A549 (cell line): Measurements from ENCODE around the gene NRG3. TPM values are rescaled to one million over a fixed set of nuclear protein-coding genes. Genes with fewer than 3 reads are reported as not detected.

Source experiments
- ATAC-seq, 2 experiments: fragments of 200-7000 bp in 1 of 2; fragments of >200 bp in 1 of 2; cut with Nextera tagmentation in 1 of 2; cut with Tn5 transposase in 1 of 2; 3 replicates each; pipeline versions ENCODE4 v1.8.0 to v1.9.1; 2018 to 2020; ENCODE audit warnings: mild to moderate bottlenecking in 1 of 2, moderate library complexity in 1 of 2
- CTCF ChIA-PET: fragments of 300-600 bp; sonication (Branson Sonifier 250); formaldehyde crosslinking; extraction: SDS; loops from one replicate; lab custom pipeline; 2021; ENCODE audit warnings: antibody characterized with exemption, inconsistent platforms; lab: Yijun Ruan, JAX
- POLR2A ChIA-PET: fragments of 350-600 bp; formaldehyde crosslinking; extraction: SDS; loops from one replicate; lab custom pipeline; 2021; ENCODE audit warnings: antibody characterized with exemption, inconsistent platforms; lab: Yijun Ruan, JAX
- DNase-seq, 2 experiments: peaks; one replicate each; pipeline versions ENCODE4 v3.0.0 to v3.0.0-alpha.2; 2011 to 2016; ENCODE audit warnings: low read depth in 1 of 2, low spot score in 1 of 2
- FAIRE-seq: peaks from 2 replicates; lab custom pipeline; 2011; peaks lifted over from hg19 to GRCh38; lab: Jason Lieb, UNC
- H3K27ac ChIP-seq, 2 experiments: fragments of >200 bp; sonication (Bioruptor Twin); formaldehyde crosslinking; 3 replicates each; pipeline ENCODE4 v1.5.1; 2016 to 2017
- H3K4me1 ChIP-seq: fragments of >200 bp; sonication (Bioruptor Twin); formaldehyde crosslinking; 3 replicates; pipeline ENCODE4 v1.6.1; 2016
- H3K4me2 ChIP-seq: fragments of >200 bp; sonication (Bioruptor Twin); formaldehyde crosslinking; 3 replicates; pipeline ENCODE4 v1.6.1; 2016
- H3K4me3 ChIP-seq: fragments of >200 bp; sonication (Bioruptor Twin); formaldehyde crosslinking; 3 replicates; pipeline ENCODE4 v1.5.1; 2016
- H3K9me3 ChIP-seq: fragments of >200 bp; sonication (Bioruptor Twin); formaldehyde crosslinking; 3 replicates; pipeline ENCODE4 v1.6.1; 2016
- BHLHE40 ChIP-seq: IDR thresholded peaks from 2 replicates; pipeline ENCODE4 v1.6.1; 2012; ENCODE audit warnings: low read depth, low read length, inconsistent platforms
- CBX8 ChIP-seq: fragments of 200-600 bp; sonication (generic); IDR thresholded peaks from 2 replicates; pipeline ENCODE4 v1.6.1; 2016
- ELK1 ChIP-seq: fragments of 150-350 bp; IDR thresholded peaks from 2 replicates; pipeline ENCODE4 v1.6.1; 2014; ENCODE audit warnings: low read depth, mild to moderate bottlenecking, low read length
- ESRRA ChIP-seq: fragments of 150-350 bp; IDR thresholded peaks from 2 replicates; pipeline ENCODE4 v1.6.1; 2014; ENCODE audit warnings: mild to moderate bottlenecking, low read length, borderline replicate concordance
- FOSB ChIP-seq: fragments of 250-450 bp; sonication (Bioruptor Pico); IDR thresholded peaks from 2 replicates; pipeline ENCODE4 v1.5.0; 2020; ENCODE audit warnings: mild to moderate bottlenecking, moderate library complexity
- HDAC2 ChIP-seq: fragments of 200-600 bp; sonication (generic); IDR thresholded peaks from 2 replicates; pipeline ENCODE4 v1.6.1; 2016
- HES2 ChIP-seq: fragments of >200 bp; sonication (Bioruptor Twin); formaldehyde crosslinking; IDR thresholded peaks from 2 replicates; pipeline ENCODE4 v1.6.1; 2016
- HEYL ChIP-seq: fragments of 250-450 bp; sonication (Bioruptor Pico); IDR thresholded peaks from 2 replicates; pipeline ENCODE4 v1.8.0; 2021; ENCODE audit warnings: mild to moderate bottlenecking, moderate library complexity
- HMGXB4 ChIP-seq: fragments of 250-450 bp; sonication (Bioruptor Pico); IDR thresholded peaks from 2 replicates; pipeline ENCODE4 v1.5.0; 2021; ENCODE audit warnings: mild to moderate bottlenecking, moderate library complexity, borderline replicate concordance
- HOXB5 ChIP-seq: fragments of 250-450 bp; sonication (Bioruptor Pico); IDR thresholded peaks from 2 replicates; pipeline ENCODE4 v1.5.0; 2020; ENCODE audit warnings: mild to moderate bottlenecking, moderate library complexity
- JUNB ChIP-seq: fragments of >200 bp; sonication (Bioruptor Twin); formaldehyde crosslinking; IDR thresholded peaks from 2 replicates; pipeline ENCODE4 v1.6.1; 2016
- KDM1A ChIP-seq: fragments of 200-600 bp; sonication (generic); IDR thresholded peaks from 2 replicates; pipeline ENCODE4 v1.6.1; 2016; ENCODE audit warnings: low read depth, mild to moderate bottlenecking
- KDM5A ChIP-seq: fragments of 200-600 bp; sonication (generic); IDR thresholded peaks from 2 replicates; pipeline ENCODE4 v1.6.1; 2016; ENCODE audit warnings: antibody characterized with exemption, mild to moderate bottlenecking
- MAFK ChIP-seq: fragments of 450-650 bp; IDR thresholded peaks from 2 replicates; pipeline ENCODE4 v1.6.1; 2014; ENCODE audit not compliant: partially characterized antibody
- NPAS2 ChIP-seq: fragments of 250-450 bp; sonication (Bioruptor Pico); IDR thresholded peaks from 2 replicates; pipeline ENCODE4 v1.8.0; 2022; ENCODE audit warnings: mild to moderate bottlenecking, moderate library complexity, borderline replicate concordance
- NR3C1 ChIP-seq: fragments of >200 bp; sonication (Bioruptor Twin); formaldehyde crosslinking; IDR thresholded peaks from 3 replicates; pipeline ENCODE4 v1.6.1; 2017
- POLR2AphosphoS2 ChIP-seq: conservative IDR thresholded peaks from 2 replicates; pipeline ENCODE4 v1.6.1; 2012; ENCODE audit warnings: low read length, improper control_type of control experiment, inconsistent platforms
- RAD21 ChIP-seq, 2 experiments: fragments of >200 bp in 1 of 2; sonication (Bioruptor Twin) in 1 of 2; formaldehyde crosslinking in 1 of 2; IDR thresholded peaks in 1 of 2; conservative IDR thresholded peaks in 1 of 2; 2 replicates in 1 of 2; 3 replicates in 1 of 2; pipeline ENCODE4 v1.6.1; 2012 to 2018; ENCODE audit warnings: inconsistent platforms in 1 of 2
- RARB ChIP-seq: fragments of 250-450 bp; sonication (Bioruptor Pico); IDR thresholded peaks from 2 replicates; pipeline ENCODE4 v1.8.0; 2021; ENCODE audit warnings: mild to moderate bottlenecking, moderate library complexity
- RCOR1 ChIP-seq: fragments of 150-350 bp; IDR thresholded peaks from 2 replicates; pipeline ENCODE4 v1.6.1; 2014; ENCODE audit warnings: antibody characterized with exemption, low read length, low read depth
- RFX5 ChIP-seq: fragments of 450-650 bp; IDR thresholded peaks from 2 replicates; pipeline ENCODE4 v1.7.1; 2014; ENCODE audit warnings: antibody characterized with exemption, mild to moderate bottlenecking, moderate library complexity
- RNF2 ChIP-seq: fragments of 200-600 bp; sonication (generic); IDR thresholded peaks from 2 replicates; pipeline ENCODE4 v1.6.1; 2016; ENCODE audit warnings: low read depth, mild to moderate bottlenecking, antibody characterized with exemption, moderate library complexity, borderline replicate concordance
- WGBS: methylation state at CpG from one replicate; pipeline ENCODE4 v1.1.6; 2017; ENCODE audit errors: missing lambda C conversion rate; 5-methylcytosine and 5-hydroxymethylcytosine counted together
- polyA plus RNA-seq, 4 experiments: library from polyadenylated mRNA; depleted of rRNA in 3 of 4; stranded (reverse); fragments of >200 nt; fragmentation: RNase III in 1 of 4; extraction: RNeasy Plus Mini Kit Qiagen cat#74134 plus additional on column Dnase treatment in 1 of 4; gene quantifications; 2 replicates in 3 of 4; 3 replicates in 1 of 4; pipeline ENCODE4 v1.2.3, GENCODE V29; 2011 to 2017

The NRG3 gene
- polyA plus RNA-seq, 2 of the 4 experiments (the other 2 are of a cell fraction) = not detected

DNA sequence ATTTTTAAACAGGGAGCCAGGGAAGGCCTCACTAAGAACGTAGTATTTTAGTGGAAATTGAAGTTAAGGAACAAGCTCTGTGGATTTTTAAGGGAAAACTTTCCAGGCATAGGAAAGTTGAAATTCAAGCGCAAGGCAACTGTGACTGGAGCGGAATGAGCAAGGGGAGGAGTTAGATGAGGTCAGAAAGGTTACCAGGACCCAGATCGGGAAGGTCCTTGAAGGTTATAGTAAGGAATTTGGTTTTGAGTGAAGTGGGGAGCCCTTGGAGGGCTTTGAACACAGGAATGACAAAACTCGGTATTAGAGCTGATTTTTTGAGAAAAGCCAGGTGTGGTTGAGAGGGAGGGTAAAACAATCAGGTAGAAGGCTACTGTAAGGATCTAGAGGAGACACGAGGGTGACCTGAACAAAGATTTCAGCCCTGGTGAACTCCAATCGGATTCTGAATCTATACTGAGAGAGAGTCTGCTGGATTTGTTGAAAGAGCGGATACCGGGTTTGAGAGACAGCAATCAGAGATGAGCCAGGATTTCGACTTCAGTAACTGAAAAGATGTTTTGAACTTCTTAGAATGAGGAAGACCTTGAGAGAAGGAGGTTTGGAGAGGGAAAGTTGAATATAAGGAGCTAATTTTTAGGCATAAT lies 1013.9 kb downstream of the NRG3 start:
- H3K4me1 ChIP-seq = no peaks in the 10 kb centered on the region
- H3K4me3 ChIP-seq = no peak overlapping the region
- H3K27ac ChIP-seq = no peak overlapping the region
- ChIA-PET CTCF (no interaction called here), POLR2A (no interaction called here)
- no peak for TF ChIP-seq KDM1A
- TF ChIP-seq RARB (CRISPR knock-in tag) = no peak
- no peak for TF ChIP-seq BHLHE40
- TF ChIP-seq HES2 = no peak
- no peak for TF ChIP-seq JUNB
- TF ChIP-seq ELK1 = no peak
- TF ChIP-seq HMGXB4 = no peak
- no peak for TF ChIP-seq HEYL (CRISPR knock-in tag)
- TF ChIP-seq KDM5A = no peak
- TF ChIP-seq ESRRA = no peak
- no peak for TF ChIP-seq HOXB5 (CRISPR knock-in tag)
- no peak for TF ChIP-seq HDAC2
- no peak for TF ChIP-seq RCOR1
- no peak for TF ChIP-seq RFX5
- TF ChIP-seq FOSB = no peak
- TF ChIP-seq RNF2 = no peak
- TF ChIP-seq CBX8 = no peak
- TF ChIP-seq NR3C1 = no peak
- TF ChIP-seq MAFK = no peak
- no peak for TF ChIP-seq POLR2AphosphoS2
- ATAC-seq = no peak
- no peak for FAIRE-seq
- 28% methylated on average over 10 of the region's 10 CpGs for WGBS
- no peak for DNase-seq
- no peak overlapping the region for H3K4me2 ChIP-seq
- no peaks in the 10 kb centered on the region for H3K9me3 ChIP-seq

- no peak overlapping the region for H3K4me3 ChIP-seq
- no peak overlapping the region for H3K27ac ChIP-seq
- TF ChIP-seq RAD21 (conservative IDR thresholded peaks at IDR 0.05 in 1 of 2, IDR thresholded peaks at IDR 0.05 in 1 of 2) (no peak), NPAS2 (CRISPR knock-in tag) (no peak), HMGXB4 (no peak), BHLHE40 (no peak)
- ChIA-PET CTCF (no interaction called here), POLR2A (no interaction called here)
- H3K4me2 ChIP-seq = no peak overlapping the region
- WGBS = 0% methylated on average over 2 of the region's 2 CpGs
- H3K9me3 ChIP-seq = no peaks in the 10 kb centered on the region
- H3K4me1 ChIP-seq = no peaks in the 10 kb centered on the region
- DNase-seq (no peak), FAIRE-seq (no peak), ATAC-seq (no peak)
Measured at GRCh38 chr10:82889728-82890127, 1014.7 kb downstream of the NRG3 start.
